HG03354 (cell line): ENCODE results near the gene ZNF260.
"Not testable (repeated sequence)": the region's sequence is repeated elsewhere in the genome, so short reads cannot be mapped to it uniquely, and the experiment has no call there.

Experiments
- ATAC-seq: cut with Tn5 transposase; IDR thresholded peaks from one replicate; pipeline ENCODE4 v1.9.1; 2021; ENCODE audit warnings: mild to moderate bottlenecking; ENCODE audit not compliant: unreplicated experiment, poor library complexity, severe bottlenecking

The ZNF260 gene

DNA sequence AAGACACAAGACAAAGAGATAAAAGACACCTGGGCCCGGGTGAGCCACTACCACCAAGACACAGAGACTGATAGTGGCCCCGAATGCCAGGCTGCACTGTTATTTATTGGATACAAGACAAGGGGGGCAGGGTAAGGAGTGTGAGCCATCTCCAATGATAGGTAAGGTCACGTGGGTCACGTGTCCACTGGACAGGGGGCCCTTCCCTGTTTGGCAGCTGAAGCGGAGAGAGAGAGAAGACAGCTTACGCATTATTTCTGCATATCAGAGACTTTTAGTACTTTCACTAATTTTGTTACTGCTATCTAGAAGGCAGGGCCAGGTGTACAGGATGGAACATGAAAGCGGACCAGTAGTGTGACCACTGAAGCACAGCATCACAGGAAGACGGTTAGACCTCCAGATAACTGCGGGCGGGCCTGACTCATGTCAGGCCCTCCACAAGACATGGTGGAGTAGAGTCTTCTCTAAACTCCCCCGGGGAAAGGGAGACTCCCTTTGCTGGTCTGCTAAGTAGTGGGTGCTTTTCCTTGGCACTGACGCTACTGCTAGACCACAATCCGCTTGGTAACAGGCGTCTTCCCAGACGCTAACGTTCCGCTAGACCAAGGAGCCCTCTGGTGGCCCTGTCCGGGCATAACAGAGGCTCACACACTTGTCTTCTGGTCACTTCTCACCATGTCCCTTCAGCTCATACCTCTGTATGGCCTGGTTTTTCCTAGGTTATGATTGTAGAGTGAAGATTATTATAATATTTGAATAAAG, 35.2 kb downstream of the ZNF260 start:
- not testable (repeated sequence) for ATAC-seq

DNA sequence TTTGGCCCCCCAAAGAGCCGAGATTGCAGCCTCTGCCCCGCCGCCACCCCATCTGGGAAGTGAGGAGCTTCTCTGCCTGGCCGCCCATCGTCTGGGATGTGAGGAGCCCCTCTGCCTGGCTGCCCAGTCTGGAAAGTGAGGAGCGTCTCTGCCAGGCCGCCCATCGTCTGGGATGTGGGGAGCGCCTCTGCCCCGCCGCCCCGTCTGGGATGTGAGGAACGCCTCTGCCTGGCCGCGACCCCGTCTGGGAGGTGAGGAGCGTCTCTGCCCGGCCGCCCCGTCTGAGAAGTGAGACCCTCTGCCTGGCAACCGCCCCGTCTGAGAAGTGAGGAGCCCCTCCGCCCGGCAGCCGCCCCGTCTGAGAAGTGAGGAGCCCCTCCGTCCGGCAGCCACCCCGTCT, 37.2 kb downstream of the ZNF260 start:
- ATAC-seq = not testable (repeated sequence)

DNA sequence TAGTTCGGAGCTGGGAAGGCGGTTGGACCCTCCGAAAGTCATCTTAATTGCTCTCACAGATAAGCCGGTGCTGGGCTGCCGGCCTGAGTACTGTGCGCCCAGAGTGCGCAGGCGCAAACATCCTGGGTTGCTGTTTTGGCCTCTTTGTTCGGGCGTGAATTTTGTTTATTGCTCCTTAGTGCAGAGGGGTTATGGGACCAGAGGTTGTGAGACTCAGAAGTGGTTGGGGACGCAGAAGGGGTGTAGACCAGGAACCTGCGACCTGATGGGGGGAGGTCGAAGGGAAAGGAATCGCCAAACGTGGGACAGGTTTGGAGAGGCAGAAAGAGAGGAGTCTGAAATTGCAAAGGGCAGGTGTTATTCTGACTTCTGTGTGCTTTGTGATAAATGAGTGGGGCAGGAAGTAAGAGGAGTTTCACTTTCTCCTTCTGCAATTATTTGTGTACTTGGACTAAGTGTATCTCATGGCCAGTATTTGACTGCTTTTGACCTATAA, 38.1 kb downstream of the ZNF260 start:
- ATAC-seq = peak; percentile 64

DNA sequence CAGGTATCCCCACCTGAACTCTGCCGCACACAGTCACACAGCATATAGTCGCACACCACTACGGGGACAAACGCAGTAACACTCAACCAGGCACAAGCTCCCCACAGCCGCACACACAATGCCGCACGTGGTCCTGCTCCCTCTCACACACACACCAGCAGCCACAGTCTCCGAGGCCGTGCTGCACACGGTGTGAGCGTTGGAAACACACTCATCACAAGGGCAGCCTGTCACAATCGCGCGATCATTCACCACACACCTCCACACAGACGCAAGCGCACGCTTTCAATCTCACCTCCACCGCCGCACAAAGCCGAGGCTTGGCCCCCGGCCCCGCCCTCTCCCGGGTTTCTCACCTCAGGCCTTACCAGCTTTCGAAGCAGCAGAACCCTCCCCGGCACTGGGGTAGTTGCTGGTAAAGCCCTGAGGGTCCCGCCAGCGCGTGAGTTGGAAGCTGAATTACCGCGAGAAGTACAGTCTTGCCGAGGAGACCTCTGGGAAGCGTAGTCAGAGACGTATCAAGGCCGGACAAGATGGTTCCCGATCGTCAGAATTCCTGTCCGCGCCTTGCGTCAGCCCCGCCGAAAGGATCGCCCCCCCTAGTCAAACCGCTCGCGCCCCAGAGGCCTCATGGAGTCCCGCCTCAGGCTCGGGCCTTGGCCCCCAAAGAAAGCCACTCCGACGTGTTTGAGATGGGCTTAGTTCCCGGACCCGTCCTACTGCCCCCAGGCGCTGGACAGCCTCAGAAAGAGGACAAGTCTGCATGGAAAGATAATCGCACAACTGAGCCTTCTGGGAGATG, 38.8 kb downstream of the ZNF260 start, which contains the start of gene ZNF566:
Gene ZNF566 (minus strand): TSS at position 444 of the 802 bp plus-strand sequence. CDS start 13,004 bp downstream, outside the sequence.
- peak; percentile 90 for ATAC-seq

DNA sequence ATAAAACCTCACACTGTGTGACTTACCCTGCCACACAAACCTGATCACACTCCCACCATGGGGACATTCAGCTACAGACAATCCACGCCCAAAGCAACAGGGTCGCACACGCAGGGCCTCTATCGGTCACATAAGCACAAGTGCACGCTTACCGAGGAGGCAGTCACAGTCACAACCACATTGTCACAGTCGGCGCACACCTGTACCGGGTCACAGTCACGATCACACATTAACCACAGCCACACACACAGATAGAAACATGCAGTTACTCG, 39.3 kb downstream of the ZNF260 start:
- no peak for ATAC-seq

DNA sequence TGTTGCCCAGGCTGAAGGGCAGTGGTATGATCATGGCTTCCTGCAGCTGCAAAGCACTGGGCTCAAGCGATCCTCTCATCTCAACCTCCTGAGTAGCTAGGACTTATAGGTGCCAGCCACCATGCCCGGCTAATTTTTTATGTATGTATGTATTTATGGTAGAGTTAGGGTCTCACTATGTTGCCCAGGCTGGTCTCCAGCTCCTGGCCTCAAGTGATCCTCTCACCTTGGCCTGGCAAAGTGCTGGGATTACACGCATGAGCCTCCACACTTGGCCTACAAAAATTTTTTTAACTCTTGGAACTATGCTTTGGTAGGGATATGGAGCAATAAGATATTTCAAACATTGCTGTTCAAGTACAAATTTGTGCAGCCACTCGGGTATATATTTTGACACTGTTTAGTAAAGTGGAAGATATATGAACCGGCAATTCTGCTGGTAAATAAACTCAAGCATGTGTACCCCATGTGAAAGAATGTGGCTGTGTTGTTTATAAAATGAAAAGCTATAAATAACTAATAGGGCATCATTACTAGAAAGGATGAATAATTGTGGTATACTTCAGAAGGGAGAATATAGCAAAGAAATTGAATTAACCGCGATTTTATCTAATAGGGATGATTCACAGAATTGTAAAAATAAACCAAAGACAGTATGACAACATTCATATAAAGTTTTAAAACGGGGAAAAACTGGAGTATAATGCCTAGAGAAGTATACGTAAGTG, 39.8 kb downstream of the ZNF260 start:
- no peak for ATAC-seq

DNA sequence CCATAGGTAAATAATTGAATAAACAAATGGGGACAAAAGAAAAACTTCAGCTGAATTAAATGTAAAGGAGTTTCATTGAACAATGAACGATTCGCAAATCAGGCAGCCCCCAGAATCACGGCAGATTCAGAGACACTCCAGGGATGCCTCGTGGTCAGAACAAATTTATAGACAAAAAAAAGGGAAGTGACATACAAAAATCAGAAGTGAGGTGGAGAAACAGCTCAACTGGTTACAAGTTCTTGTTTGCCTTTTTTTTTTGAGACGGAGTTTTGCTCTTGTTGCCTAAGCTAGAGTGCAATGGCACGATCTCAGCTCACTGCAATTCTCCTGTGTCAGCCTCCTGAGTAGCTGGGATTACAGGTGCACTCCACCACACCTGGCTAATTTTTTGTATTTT, 44.4 kb downstream of the ZNF260 start:
- ATAC-seq = no peak

DNA sequence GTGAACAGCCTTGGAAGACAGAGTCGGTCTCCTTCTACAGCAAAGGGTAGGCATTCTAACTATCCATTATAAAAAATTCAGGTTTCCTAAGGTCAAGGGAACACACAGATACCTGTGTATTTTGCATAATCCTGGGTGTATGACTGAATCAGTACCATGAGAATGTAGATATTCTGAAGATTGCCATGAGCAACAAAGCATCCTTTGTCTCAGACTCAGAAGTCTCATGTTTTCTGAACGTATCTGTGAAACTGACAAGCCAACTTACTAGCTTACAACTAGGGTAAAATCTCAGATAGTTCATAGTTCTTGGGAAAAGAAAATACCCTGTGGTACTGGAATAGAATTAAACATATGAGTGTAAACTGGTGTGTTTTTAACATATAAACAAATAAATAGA, 45.2 kb downstream of the ZNF260 start:
- ATAC-seq = no peak
